Adrenal gland (tissue), 12 donors: Measurements from ENCODE around the gene EDARADD. TPM values are rescaled to one million over a fixed set of nuclear protein-coding genes. Genes with fewer than 3 reads are reported as not detected.

Source experiments
- DNase-seq, 7 donors: peaks; one replicate each; pipeline ENCODE4 v3.0.0-alpha.2; 2019 to 2020
- H3K27ac ChIP-seq, 5 donors: fragments of 200-600 bp; sonication (generic) in 4 of 5; 1 replicate in 3 of 5; 2 replicates in 2 of 5; pipeline versions ENCODE4 v1.5.1 to v1.8.0; 2016 to 2020; ENCODE audit warnings: mild to moderate bottlenecking in 1 of 5
- H3K27me3 ChIP-seq: fragments of 200-600 bp; 2 replicates; pipeline ENCODE4 v1.8.0; 2021
- H3K36me3 ChIP-seq, 2 donors: fragments of 200-600 bp; replicated peaks in 1 of 2; 1 replicate in 1 of 2; 2 replicates in 1 of 2; pipeline versions ENCODE4 v1.5.1 to v1.8.0; 2018 to 2022
- H3K4me1 ChIP-seq, 2 donors: fragments of 200-600 bp; replicated peaks in 1 of 2; 1 replicate in 1 of 2; 2 replicates in 1 of 2; pipeline versions ENCODE4 v1.5.1 to v1.8.0; 2018 to 2021
- H3K4me3 ChIP-seq, 4 donors: fragments of 200-600 bp; sonication (generic) in 3 of 4; one replicate each; pipeline ENCODE4 v1.5.1; 2016 to 2018
- H3K9me3 ChIP-seq, 3 donors: fragments of 200-600 bp; sonication (generic) in 1 of 3; replicated peaks in 1 of 3; 1 replicate in 2 of 3; 2 replicates in 1 of 3; pipeline versions ENCODE4 v1.5.1 to v1.8.0; 2016 to 2021
- CTCF ChIP-seq, 6 experiments: fragments of 450-650 bp in 4 of 6; fragments of 200-600 bp in 2 of 6; sonication (generic) in 1 of 6; IDR thresholded peaks; 1 replicate in 5 of 6; 2 replicates in 1 of 6; pipeline versions ENCODE4 v1.5.1 to v1.8.0; 2016 to 2021; ENCODE audit warnings: antibody characterized with exemption in 6 of 6, mild to moderate bottlenecking in 2 of 6, moderate library complexity in 1 of 6
- POLR2A ChIP-seq, 2 donors: fragments of 450-650 bp; IDR thresholded peaks; one replicate each; pipeline ENCODE4 v1.6.1; 2017; ENCODE audit warnings: antibody characterized with exemption in 2 of 2, mild to moderate bottlenecking in 2 of 2, moderate library complexity in 1 of 2
- WGBS, 4 donors: extraction: QIAGEN DNeasy Blood & Tissue Kit in 2 of 4; methylation state at CpG; one replicate each; pipeline versions ENCODE4 v1.1.5 to v1.1.7; 2013 to 2017; 5-methylcytosine and 5-hydroxymethylcytosine counted together
- intact Hi-C, 2 donors: fragments of 100-400 bp; cut with DNase I; formaldehyde crosslinking; loops; one replicate each; pipeline versions ENCODE4 v1.14.1 to v1.15.0; 2022 to 2023
- polyA plus RNA-seq, 3 donors: library from polyadenylated mRNA; stranded (reverse); fragments of 200-250 nt in 2 of 3; fragments of 350-450 nt in 1 of 3; fragmentation: Illumina TruSeq in 1 of 3; extraction: RNeasy Lipid Tissue Mini Kit (QIAGEN cat#74804) in 1 of 3; gene quantifications; one replicate each; pipeline ENCODE4 v1.2.3, GENCODE V29; 2013 to 2014
- total RNA-seq, 9 donors: library from RNA; depleted of rRNA in 4 of 9; stranded (reverse); fragments of >200 nt in 4 of 9; fragments of 120-200 nt in 1 of 9; fragmentation: NEBNext Ultra II Directional in 1 of 9; extraction: Animal tissue kit (Norgen Biotek cat#: 25700) in 1 of 9; gene quantifications; one replicate each; pipeline versions ENCODE4 v1.1.0 to v1.2.4, GENCODE V29; 2013 to 2023
- donor health status: healthy with polysubstance abuse.
- donor health status: Bipolar disorder and iron deficiency.
- donor health status: DM: yes; HTN: yes; CAD: no.
- donor health status: DM: no; HTN: no; CAD: no.
- donor health status: DM: no; HTN: no; CAD: no.
- donor health status: DM: yes; HTN: yes; CAD: no.

EDARADD gene
- total and polyA plus RNA-seq, 12 donors, result 0.03 to 1.2 (median 0.27) TPM; not detected in 1

- H3K4me1 ChIP-seq, result peaks cover 0 to 13% of the 10 kb centered on the region in 2 donors
- no peak for DNase-seq
- 72 to 87% (median 77%) methylated on average over 4 of the region's 4 CpGs for WGBS, 4 donors
- peaks cover 14% of the 10 kb centered on the region for H3K27me3 ChIP-seq
- no peak for TF ChIP-seq CTCF (IDR thresholded peaks at IDR 0.05)
- TF ChIP-seq POLR2A (IDR thresholded peaks at IDR 0.05), result no peak
- H3K36me3 ChIP-seq, result no peaks in the 10 kb centered on the region
- H3K4me3 ChIP-seq, result no peak overlapping the region
- intact Hi-C loops, result no loop called here
- no peaks in the 10 kb centered on the region for H3K9me3 ChIP-seq
- no peak overlapping the region for H3K27ac ChIP-seq
These were observed 3.2 kb downstream of the EDARADD start for GRCh38 chr1:236397173-236397759.

GRCh38 chr1:236398538-236398937 is 4.5 kb downstream of the EDARADD start:
- H3K27me3 ChIP-seq, result peaks cover 14% of the 10 kb centered on the region
- WGBS, 4 donors, result 60 to 68% (median 63%) methylated on average over 10 of the region's 10 CpGs
- no peak for TF ChIP-seq CTCF (IDR thresholded peaks at IDR 0.05)

GRCh38 chr1:236400061-236400603 is 6.0 kb downstream of the EDARADD start:
- H3K36me3 ChIP-seq, result no peaks in the 10 kb centered on the region
- H3K4me3 ChIP-seq, result no peak overlapping the region
- H3K27ac ChIP-seq, result no peak overlapping the region
- peaks cover 0 to 11% of the 10 kb centered on the region in 2 donors for H3K4me1 ChIP-seq
- TF ChIP-seq POLR2A (IDR thresholded peaks at IDR 0.05) (no peak), CTCF (IDR thresholded peaks at IDR 0.05) (no peak)
- H3K27me3 ChIP-seq, result peaks cover 7% of the 10 kb centered on the region
- DNase-seq, result no peak
- 37 to 46% (median 41%) methylated on average over 8 of the region's 8 CpGs for WGBS, 4 donors
- H3K9me3 ChIP-seq, result no peaks in the 10 kb centered on the region
- intact Hi-C loops, result no loop called here

More at GRCh38 chr1:236398538-236398937, 4.5 kb downstream of the EDARADD start:
- no peak for DNase-seq
- Histone ChIP-seq H3K4me3 (no peak overlapping the region), H3K9me3 (no peaks in the 10 kb centered on the region), H3K4me1 (peaks cover 0 to 13% of the 10 kb centered on the region in 2 donors), H3K27ac (no peak overlapping the region), H3K36me3 (no peaks in the 10 kb centered on the region)
- intact Hi-C loops, result no loop called here

GRCh38 chr1:236401698-236402097 is 7.6 kb downstream of the EDARADD start:
- H3K27ac ChIP-seq, result no peak overlapping the region
- no peaks in the 10 kb centered on the region for H3K36me3 ChIP-seq
- no peak for DNase-seq
- no peaks in the 10 kb centered on the region for H3K27me3 ChIP-seq
- H3K4me3 ChIP-seq, result no peak overlapping the region
- no peak for TF ChIP-seq CTCF (IDR thresholded peaks at IDR 0.05)
- no peak for TF ChIP-seq POLR2A (IDR thresholded peaks at IDR 0.05)
- H3K9me3 ChIP-seq, result no peaks in the 10 kb centered on the region
- H3K4me1 ChIP-seq, result no peaks in the 10 kb centered on the region
- 83 to 86% (median 84%) methylated on average over 6 to 7 of the region's 7 CpGs for WGBS, 4 donors
- intact Hi-C loops, result no loop called here
